ENCODE results near the gene JARID2. TPM values are rescaled to one million over a fixed set of nuclear protein-coding genes. Genes with fewer than 3 reads are reported as not detected.

JARID2 gene
- polyA plus RNA-seq, 1 experiment: 9.7 TPM

DNA sequence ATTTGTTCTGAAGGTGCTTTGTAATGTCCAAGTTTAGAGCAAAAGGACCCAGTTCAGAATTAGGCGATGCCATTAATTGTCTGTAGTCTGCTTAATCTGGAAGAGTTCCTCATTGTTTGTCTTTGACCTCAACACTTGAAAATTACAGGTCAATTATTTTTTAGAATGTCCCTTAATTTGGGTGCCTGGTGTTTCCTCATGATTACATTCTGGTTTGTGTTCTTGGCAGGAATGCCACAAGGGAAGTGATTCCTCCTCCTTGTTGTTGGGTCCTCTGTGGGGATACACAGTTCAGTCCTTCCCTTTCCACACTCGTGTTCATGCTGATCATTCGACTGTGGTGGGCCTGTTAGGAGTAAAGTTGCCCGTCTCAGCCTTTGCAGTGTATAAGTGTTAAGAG lies 207.3 kb downstream of the JARID2 start:
- ChIA-PET POLR2A (no interaction called here), CTCF (no interaction called here)
- DNase-seq (ENCODE audit: low read depth, low spot score): no peak
- Histone ChIP-seq H3K27me3 (ENCODE audit: control insufficient read depth, insufficient read depth, low read length) (no peaks in the 10 kb centered on the region), H3K4me3 (ENCODE audit: low read depth, low read length) (no peak overlapping the region), H3K9me3 (ENCODE audit: control insufficient read depth, insufficient read depth, low read length) (no peaks in the 10 kb centered on the region), H3K27ac (ENCODE audit: low read depth, low read length) (no peak overlapping the region)
- TF ChIP-seq, protein P1, sequence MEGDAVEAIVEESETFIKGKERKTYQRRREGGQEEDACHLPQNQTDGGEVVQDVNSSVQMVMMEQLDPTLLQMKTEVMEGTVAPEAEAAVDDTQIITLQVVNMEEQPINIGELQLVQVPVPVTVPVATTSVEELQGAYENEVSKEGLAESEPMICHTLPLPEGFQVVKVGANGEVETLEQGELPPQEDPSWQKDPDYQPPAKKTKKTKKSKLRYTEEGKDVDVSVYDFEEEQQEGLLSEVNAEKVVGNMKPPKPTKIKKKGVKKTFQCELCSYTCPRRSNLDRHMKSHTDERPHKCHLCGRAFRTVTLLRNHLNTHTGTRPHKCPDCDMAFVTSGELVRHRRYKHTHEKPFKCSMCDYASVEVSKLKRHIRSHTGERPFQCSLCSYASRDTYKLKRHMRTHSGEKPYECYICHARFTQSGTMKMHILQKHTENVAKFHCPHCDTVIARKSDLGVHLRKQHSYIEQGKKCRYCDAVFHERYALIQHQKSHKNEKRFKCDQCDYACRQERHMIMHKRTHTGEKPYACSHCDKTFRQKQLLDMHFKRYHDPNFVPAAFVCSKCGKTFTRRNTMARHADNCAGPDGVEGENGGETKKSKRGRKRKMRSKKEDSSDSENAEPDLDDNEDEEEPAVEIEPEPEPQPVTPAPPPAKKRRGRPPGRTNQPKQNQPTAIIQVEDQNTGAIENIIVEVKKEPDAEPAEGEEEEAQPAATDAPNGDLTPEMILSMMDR (IDR thresholded peaks at IDR 0.05; ENCODE audit: low read depth, low read length): no peak

- Histone ChIP-seq H3K9me3 (ENCODE audit: control insufficient read depth, insufficient read depth, low read length) (no peaks in the 10 kb centered on the region), H3K27ac (ENCODE audit: low read depth, low read length) (no peak overlapping the region), H3K27me3 (ENCODE audit: control insufficient read depth, insufficient read depth, low read length) (no peaks in the 10 kb centered on the region), H3K4me3 (ENCODE audit: low read depth, low read length) (no peak overlapping the region)
- ChIA-PET CTCF (no interaction called here), POLR2A (no interaction called here)
- DNase-seq (ENCODE audit: low read depth, low spot score): no peak
- TF ChIP-seq, protein P1 (IDR thresholded peaks at IDR 0.05; ENCODE audit: low read depth, low read length): no peak
Measured at GRCh38 chr6:15453622-15454021, 207.8 kb downstream of the JARID2 start.

DNA sequence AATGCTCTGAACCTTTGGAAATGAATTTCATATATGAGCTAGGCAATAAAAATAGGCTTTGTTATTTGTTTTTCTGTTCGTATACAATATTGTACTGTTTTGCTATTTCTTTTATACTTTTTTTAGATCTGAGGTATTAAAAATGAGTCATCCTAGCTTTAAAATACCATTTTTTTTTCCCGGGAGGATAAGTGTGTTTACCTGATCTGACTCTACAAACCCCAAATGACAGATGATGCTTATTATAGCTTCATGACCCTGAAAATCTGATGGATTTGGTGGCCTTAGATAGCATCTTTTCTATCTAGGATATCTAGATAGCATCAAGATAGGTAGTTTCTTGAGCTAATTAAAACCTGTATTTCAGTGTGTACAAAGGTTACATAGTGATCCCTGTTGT lies 210.6 kb downstream of the JARID2 start:
- ChIA-PET CTCF (interaction anchor here (2.6 kb wide), 1 partner anchor 14 kb away, joined by 17 read pairs; no protein-coding TSS in a partner anchor), POLR2A (no interaction called here)

DNA sequence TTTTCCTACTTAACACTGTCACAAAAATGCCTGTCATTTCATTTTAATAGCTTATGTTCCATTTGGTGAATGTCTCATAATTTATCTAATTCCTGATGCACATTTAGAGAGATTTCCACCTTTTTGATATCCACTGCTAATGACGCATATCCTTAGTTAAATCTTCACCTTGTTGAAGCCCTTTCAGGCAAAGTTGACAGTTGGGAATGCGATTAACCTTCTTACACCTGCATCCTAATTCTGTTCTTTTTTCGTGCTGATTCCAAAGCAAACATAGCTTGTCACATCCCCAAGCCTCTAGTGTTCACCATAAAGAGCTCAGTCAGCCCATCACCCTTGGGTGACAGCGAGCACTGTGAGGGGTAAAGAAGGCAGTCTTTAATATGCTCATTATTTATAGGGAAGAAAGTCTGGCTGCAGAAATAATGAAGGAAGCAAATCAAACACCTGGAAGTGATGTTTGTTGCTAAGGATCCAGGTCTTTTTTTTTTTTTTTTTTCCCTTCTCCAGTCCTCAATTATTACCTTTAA lies 211.3 kb downstream of the JARID2 start:
- DNase-seq (ENCODE audit: low read depth, low spot score): no peak
- Histone ChIP-seq H3K27ac (ENCODE audit: low read depth, low read length) (no peak overlapping the region), H3K9me3 (ENCODE audit: control insufficient read depth, insufficient read depth, low read length) (no peaks in the 10 kb centered on the region), H3K4me3 (ENCODE audit: low read depth, low read length) (no peak overlapping the region), H3K27me3 (ENCODE audit: control insufficient read depth, insufficient read depth, low read length) (no peaks in the 10 kb centered on the region)
- CTCF ChIA-PET: interaction anchor here (2.6 kb wide), 1 partner anchor 15 kb away, joined by 17 read pairs; no protein-coding TSS in a partner anchor
- POLR2A ChIA-PET: interaction anchor here (0.6 kb wide), 1 partner anchor 964 kb away, joined by 3 read pairs; no protein-coding TSS in a partner anchor
- TF ChIP-seq, protein P1 (IDR thresholded peaks at IDR 0.05; ENCODE audit: low read depth, low read length): no peak

More for the DNA sequence above, 210.6 kb downstream of the JARID2 start:
- Histone ChIP-seq H3K9me3 (ENCODE audit: control insufficient read depth, insufficient read depth, low read length) (no peaks in the 10 kb centered on the region), H3K27ac (ENCODE audit: low read depth, low read length) (no peak overlapping the region), H3K27me3 (ENCODE audit: control insufficient read depth, insufficient read depth, low read length) (no peaks in the 10 kb centered on the region), H3K4me3 (ENCODE audit: low read depth, low read length) (no peak overlapping the region)
- TF ChIP-seq, protein P1 (IDR thresholded peaks at IDR 0.05; ENCODE audit: low read depth, low read length): no peak
- no peak for DNase-seq (ENCODE audit: low read depth, low spot score)

- DNase-seq (ENCODE audit: low read depth, low spot score): no peak
- no peak overlapping the region for H3K27ac ChIP-seq (ENCODE audit: low read depth, low read length)
- POLR2A ChIA-PET: interaction anchor here (0.6 kb wide), 1 partner anchor 965 kb away, joined by 3 read pairs; no protein-coding TSS in a partner anchor
- H3K9me3 ChIP-seq (ENCODE audit: control insufficient read depth, insufficient read depth, low read length): no peaks in the 10 kb centered on the region
- CTCF ChIA-PET: interaction anchor here (2.6 kb wide), 1 partner anchor 16 kb away, joined by 17 read pairs; no protein-coding TSS in a partner anchor
- H3K4me3 ChIP-seq (ENCODE audit: low read depth, low read length): no peak overlapping the region
- H3K27me3 ChIP-seq (ENCODE audit: control insufficient read depth, insufficient read depth, low read length): no peaks in the 10 kb centered on the region
- TF ChIP-seq, protein P1 (IDR thresholded peaks at IDR 0.05; ENCODE audit: low read depth, low read length): no peak
Measured at GRCh38 chr6:15458021-15458459, 212.2 kb downstream of the JARID2 start.
